MM.1S (cell line): ENCODE data around the gene HPDL.
A peak's percentile ranks its signal among the peaks of the same experiment; 100 is the strongest.

ENCODE experiments used
- DNase-seq: peaks from one replicate; pipeline ENCODE4 v3.0.0-alpha.2; 2015
- H2AFZ ChIP-seq: fragments of 300-600 bp; sonication (generic); 2 replicates; pipeline ENCODE4 v1.6.0; 2016; ENCODE audit warnings: antibody characterized with exemption, low read length
- H3F3A ChIP-seq: fragments of 300-600 bp; sonication (generic); 2 replicates; pipeline ENCODE4 v1.6.1; 2016; ENCODE audit warnings: mild to moderate bottlenecking, antibody characterized with exemption, low read length, moderate library complexity, mixed read lengths; ENCODE audit not compliant: insufficient read depth
- H3K27ac ChIP-seq: fragments of 300-600 bp; sonication (generic); 2 replicates; pipeline ENCODE4 v1.5.1; 2016; ENCODE audit warnings: mild to moderate bottlenecking, low read length
- H3K27me3 ChIP-seq: fragments of 300-600 bp; sonication (generic); replicated peaks from 2 replicates; pipeline ENCODE4 v1.6.0; 2016; ENCODE audit warnings: low read length; ENCODE audit not compliant: insufficient read depth
- H3K36me3 ChIP-seq: fragments of 300-600 bp; sonication (generic); replicated peaks from 2 replicates; pipeline ENCODE4 v1.6.1; 2016; ENCODE audit warnings: mild to moderate bottlenecking, low read length, mixed read lengths; ENCODE audit not compliant: insufficient read depth
- H3K4me1 ChIP-seq: fragments of 300-600 bp; sonication (generic); 2 replicates; pipeline ENCODE4 v1.6.1; 2016; ENCODE audit warnings: low read length, mixed read lengths
- H3K4me2 ChIP-seq: fragments of 300-600 bp; sonication (generic); 2 replicates; pipeline ENCODE4 v1.6.0; 2016; ENCODE audit warnings: low read depth, low read length
- H3K4me3 ChIP-seq: fragments of 300-600 bp; sonication (generic); 2 replicates; pipeline ENCODE4 v1.5.1; 2016; ENCODE audit warnings: low read length, mixed read lengths
- H3K79me2 ChIP-seq: fragments of 300-600 bp; sonication (generic); 2 replicates; pipeline ENCODE4 v1.6.1; 2016; ENCODE audit warnings: mixed run types, low read length, mixed read lengths
- H3K9ac ChIP-seq: fragments of 300-600 bp; sonication (generic); 2 replicates; pipeline ENCODE4 v1.6.1; 2016; ENCODE audit warnings: low read length, mixed read lengths
- H3K9me2 ChIP-seq: fragments of 300-600 bp; sonication (generic); replicated peaks from 2 replicates; pipeline ENCODE4 v1.6.1; 2016; ENCODE audit warnings: mild to moderate bottlenecking, low read length, mixed read lengths; ENCODE audit not compliant: insufficient read depth
- H3K9me3 ChIP-seq: fragments of 300-600 bp; sonication (generic); replicated peaks from 2 replicates; pipeline ENCODE4 v1.6.1; 2016; ENCODE audit warnings: mild to moderate bottlenecking, low read length, mixed read lengths; ENCODE audit not compliant: insufficient read depth
- H4K20me1 ChIP-seq: fragments of 300-600 bp; sonication (generic); 2 replicates; pipeline ENCODE4 v1.6.1; 2016; ENCODE audit warnings: mild to moderate bottlenecking, low read length, moderate library complexity, mixed read lengths; ENCODE audit not compliant: insufficient read depth
- CTCF ChIP-seq: fragments of 300-600 bp; sonication (generic); IDR thresholded peaks from 2 replicates; pipeline ENCODE4 v1.5.1; 2016; ENCODE audit warnings: antibody characterized with exemption, low read length, mixed read lengths
- EZH2 ChIP-seq: fragments of 300-600 bp; sonication (generic); optimal IDR thresholded peaks from 2 replicates; pipeline ENCODE3; 2017; ENCODE audit warnings: low read depth, mild to moderate bottlenecking, antibody characterized with exemption, low read length, mixed read lengths
- EZH2phosphoT487 ChIP-seq: fragments of 300-600 bp; sonication (generic); IDR thresholded peaks from 2 replicates; pipeline ENCODE4 v1.6.1; 2018; ENCODE audit warnings: antibody characterized with exemption, low read length

HPDL gene

GRCh38 chr1:45365051-45365450, 38.4 kb downstream of the HPDL start:
- H3F3A ChIP-seq, result peaks cover 6% of the 10 kb centered on the region
- H3K9me3 ChIP-seq, result no peaks in the 10 kb centered on the region
- no peak for TF ChIP-seq EZH2phosphoT487
- no peak for TF ChIP-seq CTCF
- no peak for TF ChIP-seq EZH2
- DNase-seq, result no peak
- H3K79me2 ChIP-seq, result no peaks in the 10 kb centered on the region
- no peaks in the 10 kb centered on the region for H4K20me1 ChIP-seq
- no peak overlapping the region for H3K4me2 ChIP-seq
- no peaks in the 10 kb centered on the region for H3K27me3 ChIP-seq
- no peaks in the 10 kb centered on the region for H3K36me3 ChIP-seq
- H2AFZ ChIP-seq, result no peak overlapping the region
- no peak overlapping the region for H3K27ac ChIP-seq
- H3K4me3 ChIP-seq, result no peak overlapping the region
- H3K9ac ChIP-seq, result no peak overlapping the region
- peaks cover 14% of the 10 kb centered on the region for H3K4me1 ChIP-seq
- H3K9me2 ChIP-seq, result no peaks in the 10 kb centered on the region

GRCh38 chr1:45370575-45370974, 43.9 kb downstream of the HPDL start:
- peaks cover 17% of the 10 kb centered on the region for H3F3A ChIP-seq
- H3K4me2 ChIP-seq, result peak overlapping the region; percentile 40; the same call in 1 of the 2 replicates
- H3K27ac ChIP-seq, result peak overlapping the region; percentile 56; the same call in 1 of the 2 replicates
- H3K36me3 ChIP-seq, result no peaks in the 10 kb centered on the region
- no peak overlapping the region for H3K4me3 ChIP-seq
- no peaks in the 10 kb centered on the region for H3K79me2 ChIP-seq
- no peaks in the 10 kb centered on the region for H3K27me3 ChIP-seq
- no peaks in the 10 kb centered on the region for H3K9me3 ChIP-seq
- H4K20me1 ChIP-seq, result no peaks in the 10 kb centered on the region
- no peak overlapping the region for H3K9ac ChIP-seq
- TF ChIP-seq EZH2phosphoT487 (no peak), CTCF (no peak), EZH2 (no peak)
- no peaks in the 10 kb centered on the region for H3K9me2 ChIP-seq
- peak; percentile 39 for DNase-seq
- peak overlapping the region; percentile 20; the same call in 1 of the 2 replicates for H2AFZ ChIP-seq
- H3K4me1 ChIP-seq, result peaks cover 45% of the 10 kb centered on the region

- Histone ChIP-seq H2AFZ (0 out of 2 replicates have a peak overlapping the region, but pooled peaks have one; percentile 4), H3K27ac (no peak overlapping the region)
These were observed 46.9 kb downstream of the HPDL start for GRCh38 chr1:45373573-45373972.

More at GRCh38 chr1:45373573-45373972, 46.9 kb downstream of the HPDL start:
- H3K9ac ChIP-seq, result no peak overlapping the region
- peak overlapping the region; percentile 51 for H3K4me2 ChIP-seq
- no peaks in the 10 kb centered on the region for H3K9me3 ChIP-seq
- no peaks in the 10 kb centered on the region for H3K9me2 ChIP-seq
- TF ChIP-seq CTCF (no peak), EZH2phosphoT487 (no peak), EZH2 (no peak)
- H4K20me1 ChIP-seq, result no peaks in the 10 kb centered on the region
- no peaks in the 10 kb centered on the region for H3K79me2 ChIP-seq
- H3K27me3 ChIP-seq, result no peaks in the 10 kb centered on the region
- H3K4me1 ChIP-seq, result peaks cover 56% of the 10 kb centered on the region
- H3F3A ChIP-seq, result peaks cover 17% of the 10 kb centered on the region
- no peaks in the 10 kb centered on the region for H3K36me3 ChIP-seq
- no peak for DNase-seq
- no peak overlapping the region for H3K4me3 ChIP-seq
